Neutrophil (primary cell): ENCODE data around the gene PCNT.

Experiments used
- H3K27ac ChIP-seq: fragments of 200-600 bp; sonication (generic); 2 replicates; pipeline ENCODE4 v1.5.1; 2016; ENCODE audit warnings: mild to moderate bottlenecking, moderate library complexity
- H3K27me3 ChIP-seq: fragments of 200-600 bp; sonication (generic); 2 replicates; pipeline ENCODE4 v1.6.0; 2016; ENCODE audit warnings: mild to moderate bottlenecking
- H3K36me3 ChIP-seq: fragments of 200-600 bp; sonication (generic); 2 replicates; pipeline ENCODE4 v1.5.1; 2017
- H3K4me1 ChIP-seq, 2 experiments: fragments of 200-600 bp in 1 of 2; sonication (generic) in 1 of 2; 1 replicate in 1 of 2; 2 replicates in 1 of 2; pipeline versions ENCODE4 v1.5.1 to v1.6.1; 2013 to 2016; ENCODE audit warnings: low read depth in 1 of 2, low read length in 1 of 2, mild to moderate bottlenecking in 1 of 2, moderate library complexity in 1 of 2; ENCODE audit not compliant: control insufficient read depth in 1 of 2, insufficient read depth in 1 of 2
- H3K4me3 ChIP-seq, 2 experiments: fragments of 200-600 bp in 1 of 2; sonication (generic) in 1 of 2; 1 replicate in 1 of 2; 2 replicates in 1 of 2; pipeline ENCODE4 v1.5.1; 2013 to 2016; ENCODE audit warnings: low read depth in 1 of 2, low read length in 1 of 2, mild to moderate bottlenecking in 1 of 2, moderate library complexity in 1 of 2
- H3K9me3 ChIP-seq: fragments of 200-600 bp; sonication (generic); 2 replicates; pipeline ENCODE4 v1.5.1; 2016
- CTCF ChIP-seq: fragments of 200-600 bp; sonication (generic); IDR thresholded peaks from 2 replicates; pipeline ENCODE4 v1.5.1; 2016; ENCODE audit warnings: antibody characterized with exemption

Gene PCNT

DNA sequence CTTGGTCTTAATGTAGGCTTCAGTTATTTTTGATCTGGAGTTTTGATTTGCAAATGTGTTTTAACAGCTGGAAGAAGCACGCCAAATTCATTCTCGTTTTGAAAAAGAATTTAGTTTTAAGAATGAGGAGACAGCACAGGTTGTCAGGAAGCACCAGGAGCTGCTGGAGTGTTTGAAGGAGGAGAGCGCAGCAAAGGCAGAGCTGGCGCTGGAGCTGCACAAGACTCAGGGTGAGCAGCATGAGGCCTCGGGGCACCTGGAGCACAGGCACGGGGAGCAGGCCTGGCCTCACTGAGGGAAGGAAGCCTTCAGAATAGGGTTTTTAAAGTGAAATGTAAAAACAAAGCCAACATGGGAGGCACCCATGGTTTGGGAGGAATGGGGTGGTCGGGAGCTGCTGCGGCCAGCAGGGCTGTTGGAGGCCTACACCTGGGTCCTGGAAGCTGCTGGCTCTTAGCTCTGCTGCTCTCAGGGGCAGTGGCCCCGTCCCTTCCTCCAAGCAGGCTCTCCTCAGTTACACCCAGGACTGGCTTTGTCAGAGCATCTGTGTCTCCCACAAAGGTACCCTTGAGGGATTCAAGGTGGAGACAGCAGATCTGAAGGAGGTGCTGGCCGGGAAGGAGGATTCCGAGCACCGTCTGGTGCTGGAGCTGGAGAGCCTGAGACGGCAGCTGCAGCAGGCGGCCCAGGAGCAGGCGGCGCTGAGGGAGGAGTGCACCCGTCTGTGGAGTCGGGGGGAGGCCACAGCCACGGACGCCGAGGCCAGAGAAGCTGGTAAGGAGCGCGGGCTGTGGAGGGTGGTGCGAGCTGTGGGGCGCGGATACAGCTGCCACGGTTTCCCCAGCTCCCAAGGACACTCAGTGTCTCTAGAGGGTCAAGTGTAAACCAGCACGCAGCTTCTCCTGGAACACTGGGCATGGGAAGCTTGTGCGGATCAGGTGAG, 66.9 kb downstream of the PCNT start:
- TF ChIP-seq CTCF = no peak
- peaks cover 77% of the 10 kb centered on the region for H3K36me3 ChIP-seq
- no peaks in the 10 kb centered on the region for H3K9me3 ChIP-seq
- H3K27me3 ChIP-seq = no peaks in the 10 kb centered on the region
- no peak overlapping the region for H3K4me3 ChIP-seq
- H3K27ac ChIP-seq = no peak overlapping the region
- H3K4me1 ChIP-seq = no peaks in the 10 kb centered on the region

DNA sequence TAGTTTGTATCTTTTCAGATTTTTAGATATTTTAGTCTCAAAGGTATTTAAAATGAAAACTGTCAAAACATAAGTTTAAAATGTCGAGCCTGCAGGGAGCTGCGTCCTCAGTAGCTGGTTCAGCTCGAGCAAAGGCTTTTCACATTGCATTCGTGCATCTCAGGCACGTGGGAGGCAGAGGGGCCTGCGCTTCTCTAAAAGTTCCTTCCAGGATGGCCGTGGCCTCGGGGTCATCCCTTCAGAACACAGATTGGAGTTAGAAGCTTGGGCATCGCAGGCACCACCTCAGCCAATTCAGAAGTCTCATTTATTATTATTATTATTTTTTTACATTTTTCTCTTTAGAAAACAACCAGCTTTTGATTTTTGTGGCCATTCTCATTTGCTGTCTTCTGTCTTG, 67.8 kb downstream of the PCNT start:
- Histone ChIP-seq H3K36me3 (peaks cover 73% of the 10 kb centered on the region), H3K9me3 (no peaks in the 10 kb centered on the region), H3K4me3 (no peak overlapping the region), H3K27me3 (no peaks in the 10 kb centered on the region), H3K27ac (no peak overlapping the region), H3K4me1 (no peaks in the 10 kb centered on the region)
- no peak for TF ChIP-seq CTCF

DNA sequence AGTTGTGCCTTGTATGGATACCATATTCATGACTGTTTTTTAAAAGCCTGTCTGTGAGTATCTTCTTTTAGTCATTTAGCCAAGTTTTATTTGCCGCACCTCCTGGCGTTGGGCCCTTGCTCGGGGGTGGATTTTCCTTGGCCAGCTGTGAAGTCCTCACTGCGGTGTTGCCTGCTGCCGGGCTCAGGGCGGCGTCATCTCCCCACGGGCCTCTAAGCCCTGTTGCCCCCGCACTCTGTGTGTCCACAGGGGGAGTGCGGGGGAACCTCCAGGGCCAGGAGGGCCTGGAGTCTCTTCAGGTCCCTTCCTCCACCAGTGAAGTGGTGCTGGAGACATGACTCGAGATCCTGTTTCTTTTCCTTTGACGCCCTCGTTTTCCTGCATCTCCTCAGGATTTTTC, 69.0 kb downstream of the PCNT start:
- Histone ChIP-seq H3K27ac (no peak overlapping the region), H3K36me3 (peaks cover 75% of the 10 kb centered on the region), H3K9me3 (no peaks in the 10 kb centered on the region), H3K4me3 (no peak overlapping the region), H3K4me1 (no peaks in the 10 kb centered on the region), H3K27me3 (no peaks in the 10 kb centered on the region)
- no peak for TF ChIP-seq CTCF

GRCh38 chr21:46393451-46393940, 69.5 kb downstream of the PCNT start:
- H3K4me3 ChIP-seq = no peak overlapping the region
- no peak overlapping the region for H3K27ac ChIP-seq
- TF ChIP-seq CTCF = no peak
- H3K9me3 ChIP-seq = no peaks in the 10 kb centered on the region
- H3K4me1 ChIP-seq = no peaks in the 10 kb centered on the region
- H3K27me3 ChIP-seq = no peaks in the 10 kb centered on the region
- peaks cover 77% of the 10 kb centered on the region for H3K36me3 ChIP-seq

- H3K27ac ChIP-seq = no peak overlapping the region
- H3K4me1 ChIP-seq = no peaks in the 10 kb centered on the region
- H3K9me3 ChIP-seq = no peaks in the 10 kb centered on the region
- no peaks in the 10 kb centered on the region for H3K27me3 ChIP-seq
- H3K36me3 ChIP-seq = peaks cover 72% of the 10 kb centered on the region
- no peak for TF ChIP-seq CTCF
- H3K4me3 ChIP-seq = no peak overlapping the region
Observed at GRCh38 chr21:46393941-46394594, 70.1 kb downstream of the PCNT start.
